ENCODE data around the gene MFSD12.

The MFSD12 gene

DNA sequence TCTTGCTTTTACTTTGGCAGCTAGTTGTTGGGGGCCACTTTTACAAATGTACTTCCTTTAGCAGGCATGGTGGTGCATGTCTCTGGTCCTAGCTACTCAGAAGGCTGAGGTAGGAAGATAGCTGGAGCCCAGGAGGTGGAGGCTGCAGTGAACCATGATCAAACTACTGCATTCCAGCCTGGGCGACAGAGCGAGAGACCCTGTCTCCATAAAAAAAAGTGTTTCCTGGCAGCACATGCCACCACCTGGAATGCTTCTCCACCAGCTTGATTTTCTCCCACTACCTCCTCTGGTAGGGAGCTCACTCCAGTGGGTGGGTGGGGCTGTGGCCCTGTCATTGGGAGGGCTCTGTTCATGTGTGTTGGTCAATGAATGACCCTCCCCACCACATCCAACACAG is 38.7 kb downstream of the MFSD12 start:
- DNase-seq (ENCODE audit: extremely low read depth, low read depth) = no peak
- TF ChIP-seq, protein P1, sequence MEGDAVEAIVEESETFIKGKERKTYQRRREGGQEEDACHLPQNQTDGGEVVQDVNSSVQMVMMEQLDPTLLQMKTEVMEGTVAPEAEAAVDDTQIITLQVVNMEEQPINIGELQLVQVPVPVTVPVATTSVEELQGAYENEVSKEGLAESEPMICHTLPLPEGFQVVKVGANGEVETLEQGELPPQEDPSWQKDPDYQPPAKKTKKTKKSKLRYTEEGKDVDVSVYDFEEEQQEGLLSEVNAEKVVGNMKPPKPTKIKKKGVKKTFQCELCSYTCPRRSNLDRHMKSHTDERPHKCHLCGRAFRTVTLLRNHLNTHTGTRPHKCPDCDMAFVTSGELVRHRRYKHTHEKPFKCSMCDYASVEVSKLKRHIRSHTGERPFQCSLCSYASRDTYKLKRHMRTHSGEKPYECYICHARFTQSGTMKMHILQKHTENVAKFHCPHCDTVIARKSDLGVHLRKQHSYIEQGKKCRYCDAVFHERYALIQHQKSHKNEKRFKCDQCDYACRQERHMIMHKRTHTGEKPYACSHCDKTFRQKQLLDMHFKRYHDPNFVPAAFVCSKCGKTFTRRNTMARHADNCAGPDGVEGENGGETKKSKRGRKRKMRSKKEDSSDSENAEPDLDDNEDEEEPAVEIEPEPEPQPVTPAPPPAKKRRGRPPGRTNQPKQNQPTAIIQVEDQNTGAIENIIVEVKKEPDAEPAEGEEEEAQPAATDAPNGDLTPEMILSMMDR (IDR thresholded peaks at IDR 0.05; ENCODE audit: low read depth, low read length) = no peak

DNA sequence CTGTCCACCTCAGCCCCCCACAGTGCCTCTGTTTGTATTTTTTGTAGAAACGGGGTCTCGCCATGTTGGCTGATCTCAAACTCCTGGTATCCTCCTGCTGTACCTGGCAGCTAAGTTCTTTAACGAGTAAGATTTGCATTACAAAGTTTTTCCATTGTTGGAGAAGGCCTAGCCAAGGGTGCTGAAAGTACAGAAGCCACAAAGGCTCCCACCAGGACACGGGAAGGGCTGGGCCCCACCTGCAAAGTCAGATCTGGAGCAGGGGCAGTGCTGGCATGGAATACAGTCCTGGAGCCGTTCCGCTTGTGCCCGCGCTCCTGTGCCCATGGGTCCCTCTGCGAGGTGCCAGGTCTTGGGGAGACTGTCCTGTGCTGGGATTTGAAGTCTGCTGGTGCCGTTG is 39.1 kb downstream of the MFSD12 start:
- TF ChIP-seq, protein P1 (IDR thresholded peaks at IDR 0.05; ENCODE audit: low read depth, low read length) = no peak
- DNase-seq (ENCODE audit: extremely low read depth, low read depth) = no peak

DNA sequence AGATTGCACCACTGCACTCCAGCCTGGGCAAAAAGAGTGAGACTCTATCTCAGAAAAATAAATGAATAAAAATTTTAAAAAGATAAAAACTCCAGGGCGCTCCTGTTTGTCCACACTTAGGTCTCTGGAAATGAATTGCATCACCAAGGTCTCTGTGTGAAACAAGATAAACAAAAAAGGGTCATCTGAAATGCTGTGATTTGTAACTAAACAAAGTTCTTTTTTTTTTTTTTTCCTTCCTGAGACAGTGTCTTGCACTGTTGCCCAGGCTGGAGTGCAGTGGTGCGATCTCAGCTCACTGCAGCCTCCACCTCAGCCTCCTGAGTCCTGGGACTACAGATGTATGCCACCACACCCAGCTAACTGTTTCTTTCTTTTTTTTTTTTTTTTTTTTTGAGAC is 39.7 kb downstream of the MFSD12 start:
- no peak for DNase-seq (ENCODE audit: extremely low read depth, low read depth)
- TF ChIP-seq, protein P1 (IDR thresholded peaks at IDR 0.05; ENCODE audit: low read depth, low read length) = no peak

DNA sequence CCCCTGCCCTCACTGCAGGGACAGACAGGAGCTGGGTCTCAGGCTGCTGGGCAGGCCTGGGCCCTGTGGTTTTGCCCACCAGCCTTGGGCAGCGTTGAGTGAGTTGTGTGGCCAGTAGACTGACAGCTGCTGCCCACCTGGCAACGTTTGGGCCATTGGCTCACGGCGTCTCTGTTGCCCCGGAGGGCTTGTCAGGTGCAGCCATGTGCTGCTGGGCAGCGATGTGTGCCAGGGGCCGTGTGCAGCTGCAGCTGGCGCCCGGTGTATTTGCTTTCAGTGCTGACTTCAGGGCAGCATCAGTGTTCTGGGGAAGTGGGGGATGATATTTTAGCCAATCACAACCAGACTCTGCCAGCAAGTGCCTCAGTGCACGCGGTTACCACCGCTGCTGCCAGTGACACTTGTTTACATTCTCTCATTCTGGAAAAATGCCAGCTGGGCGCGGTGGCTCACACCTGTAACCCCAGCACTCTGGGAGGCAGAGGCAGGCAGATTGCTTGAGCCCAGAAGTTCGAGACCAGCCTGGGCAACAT is 40.6 kb downstream of the MFSD12 start:
- DNase-seq (ENCODE audit: extremely low read depth, low read depth) = no peak

DNA sequence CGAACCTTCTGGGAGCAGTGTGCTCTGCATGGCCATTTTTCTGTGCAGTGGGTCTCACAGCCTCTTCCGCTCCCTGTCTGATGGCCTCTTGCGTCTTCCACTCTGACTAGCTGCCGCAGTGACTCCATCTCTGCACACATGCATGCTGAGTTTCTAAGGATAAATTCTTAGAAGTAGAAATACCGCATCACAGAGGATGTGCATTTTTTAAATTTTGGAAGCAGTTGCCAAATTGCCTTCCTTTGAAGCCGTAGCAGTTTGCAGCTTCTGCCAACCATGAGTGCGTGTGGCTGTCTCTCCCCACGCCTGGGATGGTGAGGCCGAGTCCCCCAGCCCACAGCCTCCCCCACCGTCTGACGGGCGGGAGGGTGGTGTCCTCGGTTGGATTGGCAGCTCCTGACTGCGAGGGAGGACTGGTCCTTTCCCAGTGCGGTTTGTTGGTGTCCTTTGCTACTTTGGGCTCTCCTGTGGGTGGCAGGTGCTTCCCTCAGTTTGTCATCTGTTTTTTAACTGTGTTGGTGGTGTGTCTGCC is 41.4 kb downstream of the MFSD12 start:
- no peak for DNase-seq (ENCODE audit: extremely low read depth, low read depth)
- TF ChIP-seq, protein P1 (IDR thresholded peaks at IDR 0.05; ENCODE audit: low read depth, low read length) = no peak

More for the DNA sequence above, 40.6 kb downstream of the MFSD12 start:
- TF ChIP-seq, protein P1 (IDR thresholded peaks at IDR 0.05; ENCODE audit: low read depth, low read length) = no peak

DNA sequence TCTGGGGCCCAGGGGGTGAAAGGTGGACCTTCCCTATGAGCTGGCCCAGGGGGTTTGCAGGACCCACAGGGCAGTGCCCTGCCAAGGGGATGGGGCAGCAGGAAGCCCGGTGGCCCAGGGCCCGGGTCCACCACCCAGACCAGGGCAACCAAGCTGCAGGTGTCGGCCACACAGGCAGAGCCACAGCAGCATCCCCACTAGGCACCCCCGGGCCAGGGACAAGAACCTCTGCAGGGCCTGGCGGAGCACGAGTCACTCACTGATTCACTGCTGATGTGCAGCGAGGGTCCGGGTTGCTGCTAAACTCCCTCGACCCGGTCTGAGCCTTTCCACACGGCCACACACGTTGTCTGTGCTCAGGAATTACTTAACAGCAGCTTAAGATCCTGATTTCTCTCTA is 42.5 kb downstream of the MFSD12 start:
- DNase-seq (ENCODE audit: extremely low read depth, low read depth) = no peak
- TF ChIP-seq, protein P1 (IDR thresholded peaks at IDR 0.05; ENCODE audit: low read depth, low read length) = no peak

DNA sequence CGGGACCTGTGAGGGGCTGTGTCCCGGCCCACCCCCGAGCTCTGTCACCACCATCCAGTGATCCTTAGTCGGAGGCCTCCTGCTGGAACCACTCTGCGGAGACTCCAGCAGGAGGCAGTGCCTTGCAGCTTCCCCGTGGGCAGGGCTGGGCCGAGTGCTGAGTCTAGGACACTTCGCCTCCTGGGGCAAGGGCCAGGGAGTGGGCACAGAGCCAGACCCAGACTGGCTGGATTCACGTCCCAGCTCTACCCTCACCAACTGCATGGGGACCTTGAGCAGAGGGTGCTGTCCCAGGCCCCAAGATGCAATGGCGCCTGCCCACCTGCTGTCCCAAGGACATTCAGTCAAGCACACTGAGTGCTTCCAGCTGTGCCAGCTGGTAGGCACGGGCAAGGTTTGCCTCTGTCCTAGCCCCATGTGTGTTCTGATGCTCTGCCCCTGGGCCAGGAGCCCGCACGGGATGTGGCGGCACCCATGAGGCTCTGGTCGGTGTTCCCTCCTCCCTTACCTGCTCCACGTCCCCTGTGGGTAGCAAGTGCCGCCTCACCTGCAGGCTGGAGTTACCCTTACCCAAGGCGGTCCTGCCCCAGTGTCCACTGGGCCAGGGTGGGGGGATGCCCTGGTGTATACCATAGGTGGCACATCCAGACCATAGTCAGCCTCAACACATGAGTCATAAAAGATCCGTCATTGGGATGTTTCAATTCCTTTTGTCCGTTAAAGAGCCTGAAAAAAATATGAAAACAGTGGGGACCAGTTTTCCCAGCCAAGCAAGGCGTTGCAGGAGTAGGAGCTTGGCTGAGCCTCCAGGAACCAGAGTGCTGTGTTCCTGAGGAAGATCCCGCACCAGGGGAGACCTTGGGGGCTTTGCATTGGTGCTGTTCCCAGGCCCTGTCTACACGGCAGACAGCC is 43.9 kb downstream of the MFSD12 start:
- TF ChIP-seq, protein P1 (IDR thresholded peaks at IDR 0.05; ENCODE audit: low read depth, low read length) = no peak

More for the DNA sequence above, 43.9 kb downstream of the MFSD12 start:
- DNase-seq (ENCODE audit: extremely low read depth, low read depth) = no peak
